Medulla oblongata (tissue), 1 donor: Measurements from ENCODE around the gene JAG1.
A peak's percentile ranks its signal among the peaks of the same experiment; 100 is the strongest.
"Not testable (repeated sequence)": the region's sequence is repeated elsewhere in the genome, so short reads cannot be mapped to it uniquely, and the experiment has no call there.

Experiments used
- DNase-seq: peaks from one replicate; pipeline ENCODE4 v3.0.0-alpha.2; 2015; ENCODE audit errors: extremely low spot score

Gene JAG1

DNA sequence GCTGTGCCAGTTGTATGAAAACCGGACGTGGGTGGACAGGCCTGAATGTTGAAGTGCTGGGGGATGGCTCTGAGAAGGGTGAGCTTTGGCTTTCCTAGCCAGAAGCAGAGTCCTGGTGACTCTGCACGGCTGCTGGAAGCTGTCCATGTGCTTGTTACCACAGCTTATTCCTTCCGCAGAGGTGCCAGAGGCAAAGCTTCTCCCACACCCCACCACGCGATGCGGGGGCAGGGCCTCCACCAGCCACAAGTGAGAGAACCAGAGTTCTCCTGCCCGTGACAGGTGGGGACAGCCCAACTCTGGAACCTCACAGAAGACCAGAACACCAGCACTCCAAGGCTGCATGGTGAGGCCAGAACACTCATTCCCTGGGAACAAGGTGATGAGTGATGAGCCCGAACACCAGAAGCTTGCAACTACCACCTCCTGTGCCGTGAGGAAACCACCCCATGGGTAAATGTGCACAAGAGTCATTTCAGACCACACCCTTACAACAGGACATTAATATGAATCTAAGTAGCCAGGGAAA is 36.7 kb downstream of the JAG1 start:
- DNase-seq = no peak

DNA sequence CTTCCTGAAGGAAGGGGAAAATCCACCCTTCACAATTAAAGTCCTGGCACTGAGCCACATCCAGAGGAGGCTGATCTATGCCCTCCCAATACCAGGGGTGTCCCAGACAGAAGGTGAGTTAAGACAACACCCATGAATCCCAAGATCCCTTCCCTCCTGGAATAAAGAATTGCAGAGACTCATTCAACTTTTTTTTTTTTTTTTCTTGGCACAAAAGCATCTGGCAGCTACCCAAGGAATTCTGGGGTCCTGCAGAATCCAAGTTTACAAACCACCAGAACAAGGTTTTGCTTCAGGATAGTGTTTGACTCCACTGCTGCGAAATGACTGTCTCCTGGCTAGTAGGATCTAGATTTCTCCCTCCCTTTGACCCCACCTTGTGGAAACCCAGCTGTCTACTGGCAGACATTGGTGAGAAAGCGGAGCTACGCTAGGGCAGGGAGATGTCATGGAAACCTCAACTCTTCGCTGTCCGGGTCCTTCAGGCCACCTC is 37.4 kb downstream of the JAG1 start:
- no peak for DNase-seq

DNA sequence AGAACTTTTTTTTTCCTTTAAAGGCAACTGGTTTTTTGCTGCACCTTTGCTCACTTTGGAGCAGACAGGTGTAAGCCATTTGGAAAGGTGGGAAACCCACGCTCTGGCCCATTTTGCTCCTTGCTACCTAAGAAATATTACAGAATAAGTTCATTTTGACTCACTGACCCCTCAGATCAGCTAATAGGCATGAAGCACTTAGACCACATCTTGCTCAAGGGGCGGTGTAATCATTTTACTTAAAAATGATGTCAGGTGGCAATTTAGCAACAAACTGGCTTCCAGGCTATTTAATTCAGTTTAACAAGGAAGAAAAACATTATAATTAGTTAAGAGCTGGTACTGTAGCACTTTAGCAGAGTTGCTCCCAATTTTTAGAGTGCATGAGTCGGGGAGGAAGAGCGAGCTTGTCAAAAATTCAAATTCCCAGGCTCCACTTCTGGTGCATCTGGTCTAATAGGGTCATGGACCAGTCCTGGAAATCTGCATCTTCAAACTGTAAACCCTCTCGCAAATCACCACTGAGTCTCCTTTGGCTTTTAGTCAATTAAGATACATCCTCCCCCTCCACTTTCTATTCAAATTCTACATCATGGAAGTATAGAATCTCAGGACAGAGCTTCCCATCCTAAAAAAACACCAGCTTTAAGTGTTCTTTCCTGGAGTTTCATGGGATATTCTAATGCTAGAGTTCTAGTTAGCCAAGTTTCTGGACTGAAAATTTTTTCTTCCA is 38.2 kb downstream of the JAG1 start:
- no peak for DNase-seq

DNA sequence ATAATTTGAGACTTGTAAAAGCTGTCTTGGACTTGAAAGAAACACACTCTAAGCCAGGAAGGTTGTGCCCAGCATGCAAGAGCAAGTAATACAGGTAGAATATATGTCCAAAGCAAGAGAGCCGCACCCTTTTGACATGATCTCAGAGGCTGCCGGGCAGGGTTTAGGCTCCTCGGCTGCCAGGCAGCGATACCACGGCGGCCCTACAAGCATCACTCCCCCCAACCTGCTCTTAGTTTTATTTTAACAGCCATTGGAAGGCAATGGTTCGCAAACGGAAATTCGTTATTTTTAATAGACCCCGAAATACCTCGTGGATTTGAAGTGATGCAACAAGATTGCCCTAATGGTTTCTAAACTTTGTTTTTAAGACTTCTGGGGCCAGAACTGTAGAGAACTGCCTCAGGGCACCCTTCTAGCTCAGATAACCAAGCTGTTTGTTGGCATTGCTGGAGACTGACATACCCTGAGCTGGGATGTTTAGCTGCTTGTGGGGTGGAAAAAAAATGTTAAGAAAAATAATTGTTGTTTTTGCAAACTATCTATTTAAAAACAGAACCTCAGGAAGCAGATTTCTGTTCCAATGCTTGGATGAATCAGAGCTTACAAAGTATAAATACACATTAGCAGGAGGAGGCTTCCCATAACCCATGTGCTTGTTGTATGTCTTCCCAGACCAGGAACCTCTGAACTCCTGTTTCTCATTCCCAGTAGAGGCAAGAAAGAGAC is 39.0 kb downstream of the JAG1 start:
- no peak for DNase-seq

DNA sequence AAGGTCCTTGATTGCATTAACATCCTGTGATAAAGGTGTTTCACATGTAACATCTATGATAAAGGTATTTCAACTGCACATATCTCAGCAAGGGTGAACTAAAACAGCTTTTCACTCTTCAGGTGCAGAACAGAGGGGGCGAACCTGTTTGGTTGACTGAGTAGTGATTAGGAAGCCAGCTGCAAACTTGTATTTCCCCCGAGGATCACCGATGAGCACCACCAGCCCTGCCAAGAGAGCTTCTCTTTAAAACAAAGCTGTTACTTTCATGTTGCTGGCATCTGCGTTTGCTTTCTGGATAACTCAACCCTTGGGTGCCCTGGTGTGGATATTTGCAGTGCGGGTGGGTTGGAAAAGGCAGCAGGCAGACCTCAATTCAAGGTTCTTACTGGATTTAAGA is 39.6 kb downstream of the JAG1 start:
- no peak for DNase-seq

DNA sequence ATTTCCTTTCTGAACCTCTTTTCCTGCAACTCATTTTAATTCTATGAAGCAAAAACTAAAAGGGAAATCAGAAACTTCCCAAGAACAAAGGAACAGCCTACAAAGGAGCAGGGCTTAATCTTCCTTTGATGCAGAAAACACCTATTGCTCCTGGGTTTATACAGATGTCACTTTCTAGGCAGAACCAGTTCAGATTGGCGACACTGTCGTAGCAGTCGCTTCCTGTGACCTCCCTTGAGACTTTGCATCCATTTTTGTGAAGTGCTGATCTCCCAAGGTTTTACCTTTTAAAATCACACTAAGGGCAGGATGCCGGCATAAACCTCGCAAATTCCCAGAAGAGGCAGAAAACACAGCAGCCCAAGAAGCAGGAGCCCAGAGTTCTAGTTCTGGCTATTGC is 40.1 kb downstream of the JAG1 start:
- DNase-seq = no peak

DNA sequence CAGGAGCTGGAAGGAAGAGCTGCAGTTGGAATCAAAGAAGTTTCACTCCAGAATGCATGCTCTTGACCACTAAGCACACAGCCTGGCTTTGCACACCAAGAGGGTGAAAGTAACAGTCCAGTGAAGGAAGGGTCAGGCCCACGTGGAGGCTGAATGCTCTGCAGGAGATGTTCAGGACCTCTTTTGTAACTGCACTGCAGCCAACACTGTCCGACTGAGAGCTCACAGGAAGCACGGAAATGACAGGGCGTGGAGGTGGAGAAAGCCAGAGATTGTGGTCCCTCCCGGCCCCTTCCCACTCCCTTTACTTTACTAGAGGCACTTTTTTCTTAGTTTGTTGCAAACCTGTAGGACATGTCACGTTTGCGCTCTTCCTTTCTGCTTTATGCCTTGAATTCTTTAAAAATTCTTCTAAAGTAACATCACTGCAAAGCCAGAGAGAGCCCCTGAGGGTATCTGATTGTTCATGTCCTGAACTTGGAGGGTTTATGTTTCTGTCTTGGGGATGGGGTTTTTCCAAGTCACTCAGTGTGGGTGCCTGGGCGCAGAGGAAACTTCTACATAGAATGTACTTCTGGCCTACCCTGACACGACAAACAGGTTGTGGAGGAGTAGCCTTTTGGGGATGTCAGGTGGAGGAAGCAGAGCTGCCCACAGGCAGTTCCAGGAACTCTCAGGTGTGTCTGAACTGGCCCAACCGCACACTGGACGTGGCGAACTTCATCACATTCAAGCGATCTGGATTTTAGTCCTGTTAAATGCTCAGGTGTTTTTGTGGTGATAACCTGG is 40.9 kb downstream of the JAG1 start:
- no peak for DNase-seq

DNA sequence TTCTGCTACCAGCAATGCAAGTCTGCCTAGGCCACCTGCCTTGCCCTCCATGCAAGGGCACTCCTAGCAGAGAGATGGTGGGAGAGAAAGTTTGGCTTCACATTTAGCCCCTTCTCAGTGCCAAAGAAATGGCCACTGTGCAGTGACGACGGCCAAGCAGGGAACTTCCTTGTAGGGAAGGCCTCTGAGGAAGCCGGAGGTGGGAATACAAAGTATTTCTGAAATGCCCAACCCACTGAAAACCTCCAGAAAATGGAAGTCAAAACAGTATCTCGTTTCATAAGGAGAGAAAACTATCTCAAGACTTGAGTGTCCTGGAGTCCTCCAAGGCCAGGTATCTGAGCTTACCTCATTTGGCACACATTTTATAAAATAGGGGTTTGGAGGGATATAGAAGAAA is 42.7 kb downstream of the JAG1 start:
- no peak for DNase-seq

DNA sequence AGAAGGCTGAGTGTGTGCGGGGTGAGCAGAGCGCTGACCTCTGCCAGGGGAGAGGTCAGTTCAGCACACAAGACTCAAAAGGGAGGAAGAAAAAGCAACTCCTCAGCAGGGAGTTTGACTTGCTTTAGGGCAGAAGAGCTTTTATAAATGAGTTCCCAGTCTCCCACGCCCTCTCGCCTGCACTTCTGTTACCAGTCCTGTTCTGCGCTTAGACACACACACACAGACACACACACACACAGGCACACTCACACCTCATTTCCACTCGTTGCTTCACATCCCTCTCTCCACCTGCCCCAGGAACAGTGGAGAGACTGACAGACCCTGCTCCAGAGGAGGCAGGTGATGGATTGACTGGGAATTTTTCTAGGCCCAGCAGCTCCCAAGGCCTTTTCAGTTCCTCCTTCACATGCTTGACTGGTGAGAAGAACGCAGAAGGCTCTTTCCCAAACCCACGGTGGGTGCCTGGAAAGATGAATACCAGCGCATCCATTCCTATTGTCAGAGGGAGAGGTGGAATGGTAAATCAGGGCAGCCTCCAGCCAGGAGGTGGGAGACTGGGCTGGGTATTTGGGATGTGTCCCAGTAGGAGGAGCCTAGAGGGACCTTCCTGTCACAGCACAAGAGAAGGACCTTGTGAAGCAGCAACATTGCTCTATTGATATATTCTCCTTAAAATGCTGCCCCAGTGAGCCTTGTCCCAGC is 43.7 kb downstream of the JAG1 start:
- DNase-seq = no peak

DNA sequence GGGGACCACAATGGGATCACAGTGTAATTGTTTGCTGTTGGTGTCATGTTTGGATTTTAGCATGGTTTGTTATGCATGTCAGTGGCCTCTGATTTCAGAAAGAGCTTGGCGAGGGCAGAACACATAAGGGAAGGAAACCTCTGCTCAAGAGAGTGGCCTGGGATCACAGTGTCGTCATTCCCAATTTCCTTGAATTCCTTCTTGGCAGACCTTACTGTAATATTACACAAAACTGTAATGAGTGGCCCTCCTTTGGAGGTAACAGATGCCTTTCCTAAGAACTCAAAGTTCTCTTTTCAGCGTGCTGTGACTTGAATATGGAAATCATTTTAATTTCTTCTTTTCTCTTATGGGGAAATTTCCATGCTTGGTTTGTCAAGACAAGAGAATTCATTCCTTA is 46.9 kb downstream of the JAG1 start:
- no peak for DNase-seq

DNA sequence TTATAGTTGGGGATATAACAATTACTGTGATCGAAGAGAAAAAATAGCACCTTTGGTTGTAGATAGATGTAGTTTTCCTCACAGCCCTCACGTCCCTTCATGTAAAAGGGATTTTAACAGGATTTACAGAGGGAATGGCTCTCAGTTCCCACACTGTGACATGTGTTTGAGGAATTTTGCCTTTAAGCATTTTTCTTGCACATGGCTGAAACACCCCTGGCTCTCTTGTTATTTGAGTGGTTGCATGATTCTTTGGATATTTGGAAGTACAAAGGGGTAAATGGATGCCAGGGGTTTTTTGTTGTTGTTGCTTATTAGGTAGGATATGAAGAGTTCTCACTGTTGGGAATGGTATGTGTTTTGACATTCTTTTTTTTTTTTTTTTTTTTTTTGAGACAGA is 48.2 kb downstream of the JAG1 start:
- DNase-seq = no peak

DNA sequence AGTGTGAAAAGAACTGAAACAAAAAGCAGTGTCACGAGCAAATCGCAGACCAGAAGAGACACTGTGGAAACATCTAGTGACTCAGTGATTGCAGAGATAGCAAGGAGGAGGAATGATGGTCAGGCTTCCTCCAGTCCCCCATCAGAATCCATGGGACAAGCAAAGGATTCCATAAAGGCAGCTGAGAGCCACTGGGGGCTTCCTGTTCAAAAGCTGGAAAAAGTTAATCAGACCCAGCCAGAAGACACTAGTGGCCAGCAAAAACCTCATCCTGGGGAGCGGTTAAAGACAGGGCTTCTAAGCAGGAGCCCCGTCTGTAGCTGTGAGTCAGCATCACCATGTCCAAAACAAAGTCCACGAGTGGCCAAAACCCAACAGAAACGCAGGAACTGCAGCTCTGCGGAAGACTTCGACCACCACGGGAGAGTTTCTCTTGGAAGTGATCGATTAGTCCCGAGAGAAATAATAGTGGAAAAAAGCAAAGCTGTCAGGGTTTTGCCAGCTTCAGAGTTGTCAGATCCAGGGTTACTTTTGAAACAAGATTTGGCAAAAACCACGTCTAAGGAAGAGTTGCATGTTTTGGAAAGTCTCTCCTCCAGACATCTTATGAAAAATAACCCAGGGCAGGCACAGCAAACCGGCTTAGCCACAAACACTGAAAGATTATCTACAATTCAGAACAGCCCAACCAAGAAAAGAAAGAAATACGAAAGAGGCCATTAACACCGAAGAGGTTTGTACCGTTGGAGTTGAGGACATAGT is 51.0 kb downstream of the JAG1 start:
- peak; percentile 23 for DNase-seq

DNA sequence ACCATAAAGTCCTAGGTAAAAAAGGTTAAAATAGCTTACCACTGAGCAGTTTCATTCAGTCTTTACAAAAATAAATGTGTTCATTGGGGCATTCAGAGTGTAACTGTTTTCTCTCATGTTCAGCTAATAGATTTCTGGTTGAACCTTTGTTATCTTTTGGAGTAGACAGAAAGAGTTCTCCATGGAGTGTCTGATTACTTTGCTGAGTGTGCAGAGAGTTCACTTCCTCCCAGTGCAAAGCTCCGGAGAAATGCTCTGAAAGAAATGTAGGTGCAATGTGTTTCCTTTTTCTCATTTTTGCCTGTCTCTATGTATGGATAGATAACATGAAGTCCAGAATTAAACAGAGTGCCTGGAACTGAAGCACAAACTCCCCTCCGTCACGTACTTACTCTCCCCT is 52.6 kb downstream of the JAG1 start:
- no peak for DNase-seq

DNA sequence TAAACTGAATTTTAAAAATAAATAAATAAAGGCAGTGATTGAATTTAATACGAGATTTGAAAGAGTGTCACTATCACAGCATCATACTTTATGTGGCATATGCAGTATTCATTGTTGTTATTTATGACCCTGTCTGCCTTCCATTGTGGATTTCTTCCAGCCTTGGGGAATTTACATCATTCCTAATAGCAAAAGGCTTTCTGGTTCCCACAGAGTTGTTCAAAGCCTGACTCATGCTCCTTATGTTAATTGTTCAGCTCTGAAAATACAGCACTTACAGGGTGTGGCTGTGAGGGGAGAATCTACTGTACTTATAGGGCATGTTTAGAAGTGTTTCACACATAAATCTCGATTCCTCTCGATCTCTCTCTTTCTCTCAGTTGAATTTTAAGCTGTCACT is 54.4 kb downstream of the JAG1 start:
- no peak for DNase-seq

DNA sequence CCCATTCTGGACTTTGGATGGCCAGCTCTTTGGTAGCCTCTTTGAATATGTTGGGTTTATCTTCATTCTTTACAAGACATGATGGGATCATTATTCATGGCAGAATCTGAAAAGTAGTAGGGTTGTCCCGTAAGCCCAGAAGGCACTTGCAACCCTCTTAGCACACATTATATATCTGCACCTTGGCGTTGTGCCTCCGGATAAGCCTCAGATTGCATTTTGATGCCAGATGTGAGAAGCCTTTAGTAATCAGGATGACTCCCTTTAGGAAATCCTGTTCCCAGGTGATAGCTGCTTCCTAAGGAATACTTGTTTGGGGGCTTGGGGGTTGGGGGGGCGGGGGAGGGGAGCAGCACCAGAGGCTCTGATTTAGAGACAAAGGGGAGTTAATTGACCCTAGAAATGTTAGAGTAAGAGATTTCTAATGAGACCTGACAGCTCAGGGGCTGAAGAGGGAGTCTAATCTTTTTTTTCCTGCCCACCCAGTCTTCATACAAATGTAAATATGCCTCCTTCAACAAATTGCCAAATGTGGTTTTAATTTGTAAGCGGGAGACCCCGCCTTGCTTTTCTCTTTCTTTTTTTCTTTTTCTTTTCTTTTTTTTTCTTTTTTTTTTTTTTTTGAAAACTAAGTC is 55.1 kb downstream of the JAG1 start:
- DNase-seq = no peak

DNA sequence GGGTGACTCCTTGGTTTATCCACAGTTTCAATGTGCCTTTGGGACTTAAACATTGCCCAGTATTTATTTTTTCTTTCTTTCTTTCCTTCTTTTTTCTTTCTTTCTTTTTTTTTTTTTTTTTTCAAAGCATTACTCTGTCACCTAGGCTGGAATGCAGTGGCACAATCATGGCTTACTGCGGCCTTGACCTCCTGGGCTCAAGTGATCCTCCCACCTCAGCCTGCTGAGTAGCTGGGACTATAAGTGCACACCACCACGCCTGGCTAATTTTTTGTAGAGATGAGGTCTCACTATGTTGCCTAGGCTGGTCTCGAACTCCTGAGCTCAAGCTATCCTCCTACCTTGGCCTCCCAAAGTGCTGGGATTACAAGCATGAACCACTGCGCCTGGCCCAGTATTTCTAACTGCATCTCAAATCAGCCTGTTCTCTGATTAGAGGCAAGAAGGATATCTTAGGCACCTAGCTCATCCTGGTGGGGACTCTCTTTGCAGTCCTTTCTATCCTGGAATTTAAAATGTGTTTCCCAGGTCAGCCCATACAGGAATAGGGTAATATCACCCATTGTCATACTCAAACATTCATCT is 56.2 kb downstream of the JAG1 start:
- not testable (repeated sequence) for DNase-seq

DNA sequence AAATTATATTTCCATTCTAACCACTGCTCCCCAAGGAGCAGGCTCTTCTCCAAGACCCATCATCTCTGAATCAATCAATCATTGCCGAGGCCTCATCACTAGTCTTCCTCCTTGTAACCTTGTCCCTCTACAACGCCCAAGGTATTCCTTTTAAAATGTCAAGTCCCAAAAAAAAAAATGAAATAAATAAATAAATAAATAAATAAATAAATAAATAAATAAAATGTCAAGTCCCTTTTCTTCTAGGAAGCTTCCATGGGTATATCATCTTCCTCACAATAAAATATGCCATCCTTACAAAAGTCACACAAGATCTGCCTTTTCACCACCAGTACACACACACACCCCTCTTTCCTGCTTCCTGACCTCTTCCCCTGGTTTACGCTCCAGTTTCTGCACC is 57.6 kb downstream of the JAG1 start:
- DNase-seq = no peak

DNA sequence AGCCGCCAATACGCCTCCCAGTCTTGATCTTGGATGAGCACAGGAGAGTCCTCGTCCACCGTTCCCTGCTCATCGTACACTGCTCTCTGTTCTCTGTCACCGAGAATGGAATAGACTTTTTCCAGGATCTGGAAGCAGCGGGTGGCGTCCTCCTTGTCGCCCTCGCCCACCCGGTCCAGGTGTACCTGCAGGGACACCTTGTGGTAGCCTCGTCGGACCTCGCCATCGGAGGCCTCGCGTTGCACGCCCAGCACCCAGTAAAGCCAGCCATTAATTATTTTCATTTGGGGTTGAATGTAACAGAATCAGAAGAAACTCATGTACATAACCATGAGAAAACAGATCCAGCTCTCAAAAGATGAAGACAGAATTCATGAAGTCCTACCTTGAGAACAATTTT is 59.9 kb downstream of the JAG1 start:
- DNase-seq = no peak

DNA sequence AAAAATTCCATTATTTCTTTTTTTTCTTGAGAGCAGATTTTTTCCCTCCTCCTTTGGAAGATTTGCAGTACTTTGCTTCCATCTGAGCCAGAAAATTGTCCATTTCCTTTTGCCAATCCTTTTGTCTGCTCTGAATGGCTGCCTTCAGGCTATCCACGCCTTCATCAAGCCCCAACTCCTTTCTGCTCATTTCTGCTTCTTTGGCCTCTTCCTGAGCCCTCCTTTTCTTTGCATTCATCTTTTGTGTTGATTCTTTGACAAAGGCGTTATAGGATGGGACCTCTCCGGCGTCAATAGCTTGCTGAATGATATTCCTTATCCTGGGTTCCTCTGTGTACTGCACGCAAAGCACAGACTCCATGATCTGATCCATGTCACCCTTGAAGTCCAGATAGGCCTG is 60.4 kb downstream of the JAG1 start:
- DNase-seq = not testable (repeated sequence)

DNA sequence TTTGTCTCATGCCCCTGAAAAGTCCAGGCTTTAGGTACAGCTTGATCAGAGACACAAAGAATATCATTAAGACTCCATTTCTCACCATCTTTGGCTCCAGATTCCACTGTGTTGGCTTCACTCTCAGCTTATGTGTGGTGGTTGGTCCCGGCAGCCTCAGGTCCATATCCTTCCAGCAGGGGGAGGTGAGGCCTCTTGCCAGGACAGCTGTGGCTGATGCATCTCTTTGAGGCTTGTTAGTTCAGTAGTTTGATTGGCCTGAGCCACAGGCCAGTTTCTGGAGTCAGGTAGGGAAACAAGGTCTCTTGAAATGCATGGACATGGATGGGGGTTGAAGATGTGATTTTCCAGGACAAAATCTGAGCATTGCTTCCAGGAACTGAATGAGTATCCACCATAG is 62.4 kb downstream of the JAG1 start:
- no peak for DNase-seq
